Neural cell (in vitro differentiated cells): ENCODE data around the gene RGS1. TPM values are rescaled to one million over a fixed set of nuclear protein-coding genes. Genes with fewer than 3 reads are reported as not detected.

Source experiments
- H2AFZ ChIP-seq: fragments of 200-600, 300-800 bp; sonication (generic), shearing (Covaris generic); 2 replicates; pipeline ENCODE4 v1.6.0; 2014; ENCODE audit warnings: low read depth, mild to moderate bottlenecking, antibody characterized with exemption, low read length, moderate library complexity
- H3F3A ChIP-seq: fragments of 200-600 bp; shearing (Covaris generic); 2 replicates; pipeline ENCODE4 v1.6.1; 2016; ENCODE audit warnings: mild to moderate bottlenecking, moderate library complexity, mixed read lengths, antibody characterized with exemption, low read length; ENCODE audit not compliant: insufficient read depth, poor library complexity, severe bottlenecking
- H3K27ac ChIP-seq: fragments of 200-600, 300-800 bp; sonication (generic), shearing (Covaris generic); 2 replicates; pipeline ENCODE4 v1.5.1; 2014; ENCODE audit warnings: mild to moderate bottlenecking, low read length, moderate library complexity
- H3K27me3 ChIP-seq: fragments of 300-800, 200-600 bp; sonication (generic), shearing (Covaris generic); 2 replicates; pipeline ENCODE4 v1.6.0; 2014; ENCODE audit warnings: mild to moderate bottlenecking, low read depth, low read length, moderate library complexity; ENCODE audit not compliant: insufficient read depth
- H3K36me3 ChIP-seq: fragments of 300-800, 200-600 bp; sonication (generic), shearing (Covaris generic); 2 replicates; pipeline ENCODE4 v1.5.1; 2014; ENCODE audit warnings: mild to moderate bottlenecking, antibody characterized with exemption, low read length, moderate library complexity; ENCODE audit not compliant: insufficient read depth
- H3K4me2 ChIP-seq: fragments of 300-800, 200-600 bp; sonication (generic), shearing (Covaris generic); 2 replicates; pipeline ENCODE4 v1.6.0; 2014; ENCODE audit warnings: mild to moderate bottlenecking, low read length
- H3K4me3 ChIP-seq: fragments of 300-800, 200-600 bp; sonication (generic), shearing (Covaris generic); 2 replicates; pipeline ENCODE4 v1.5.1; 2014; ENCODE audit warnings: mild to moderate bottlenecking, low read length, moderate library complexity
- H3K79me2 ChIP-seq: fragments of 200-600 bp; shearing (Covaris generic); replicated peaks from 2 replicates; pipeline ENCODE4 v1.6.0; 2014; ENCODE audit warnings: mild to moderate bottlenecking, low read length, moderate library complexity; ENCODE audit not compliant: insufficient read depth
- H3K9ac ChIP-seq: fragments of 300-800, 200-600 bp; sonication (generic), shearing (Covaris generic); 2 replicates; pipeline ENCODE4 v1.6.1; 2016; ENCODE audit warnings: mild to moderate bottlenecking, low read length, mixed read lengths
- H3K9me2 ChIP-seq: fragments of 200-600 bp; shearing (Covaris generic); 2 replicates; pipeline ENCODE4 v1.6.1; 2016; ENCODE audit warnings: mild to moderate bottlenecking, low read length, mixed read lengths; ENCODE audit not compliant: insufficient read depth
- H3K9me3 ChIP-seq: fragments of 200-600, 300-800 bp; sonication (generic), shearing (Covaris generic); 2 replicates; pipeline ENCODE4 v1.6.1; 2016; ENCODE audit warnings: mild to moderate bottlenecking, mixed run types, low read length, moderate library complexity, mixed read lengths
- H4K20me1 ChIP-seq: fragments of 200-600 bp; shearing (Covaris generic); 2 replicates; pipeline ENCODE4 v1.6.1; 2016; ENCODE audit warnings: mild to moderate bottlenecking, mixed run types; ENCODE audit not compliant: insufficient read depth
- EP300 ChIP-seq: fragments of 450-650 bp; conservative IDR thresholded peaks from 2 replicates; pipeline ENCODE4 v1.6.1; 2014; ENCODE audit warnings: antibody characterized with exemption, mild to moderate bottlenecking, moderate library complexity; ENCODE audit not compliant: poor library complexity, severe bottlenecking
- EZH2 ChIP-seq: fragments of 200-600, 300-800 bp; shearing (Covaris generic), sonication (generic); IDR thresholded peaks from 2 replicates; pipeline ENCODE4 v1.6.1; 2014; ENCODE audit warnings: antibody characterized with exemption, low read length, borderline replicate concordance, mild to moderate bottlenecking; ENCODE audit not compliant: insufficient read depth, poor library complexity, severe bottlenecking
- MXI1 ChIP-seq: fragments of 450-650 bp; conservative IDR thresholded peaks from 2 replicates; pipeline ENCODE4 v1.6.1; 2014; ENCODE audit warnings: antibody characterized with exemption, mild to moderate bottlenecking; ENCODE audit not compliant: poor library complexity, severe bottlenecking
- POLR2AphosphoS5 ChIP-seq: IDR thresholded peaks from 2 replicates; pipeline ENCODE4 v1.6.1; 2012
- RAD21 ChIP-seq: fragments of 450-650 bp; conservative IDR thresholded peaks from 2 replicates; pipeline ENCODE4 v1.6.1; 2014; ENCODE audit warnings: antibody characterized with exemption, mild to moderate bottlenecking, moderate library complexity
- SMC3 ChIP-seq: fragments of 450-650 bp; conservative IDR thresholded peaks from 2 replicates; pipeline ENCODE4 v1.6.1; 2014; ENCODE audit warnings: antibody characterized with exemption, mild to moderate bottlenecking, moderate library complexity; ENCODE audit not compliant: poor library complexity
- TAF1 ChIP-seq: IDR thresholded peaks from 2 replicates; pipeline ENCODE4 v1.6.1; 2012; ENCODE audit warnings: low read depth
- polyA plus RNA-seq: library from polyadenylated mRNA; depleted of rRNA; stranded (reverse); fragments of >200 nt; gene quantifications from 2 replicates; pipeline ENCODE4 v1.2.3, GENCODE V29; 2014
- TF ChIP-seq, protein P1 (sequence below): IDR thresholded peaks from 2 replicates; pipeline ENCODE4 v1.6.1; 2012; ENCODE audit warnings: borderline replicate concordance
- TF ChIP-seq, protein P2 (sequence below): fragments of 450-650 bp; IDR thresholded peaks from 2 replicates; pipeline ENCODE4 v1.5.1; 2014; ENCODE audit warnings: antibody characterized with exemption, mild to moderate bottlenecking, moderate library complexity; ENCODE audit not compliant: poor library complexity, severe bottlenecking

The RGS1 gene
- polyA plus RNA-seq, 1 donor from 2014 or later: not detected

DNA sequence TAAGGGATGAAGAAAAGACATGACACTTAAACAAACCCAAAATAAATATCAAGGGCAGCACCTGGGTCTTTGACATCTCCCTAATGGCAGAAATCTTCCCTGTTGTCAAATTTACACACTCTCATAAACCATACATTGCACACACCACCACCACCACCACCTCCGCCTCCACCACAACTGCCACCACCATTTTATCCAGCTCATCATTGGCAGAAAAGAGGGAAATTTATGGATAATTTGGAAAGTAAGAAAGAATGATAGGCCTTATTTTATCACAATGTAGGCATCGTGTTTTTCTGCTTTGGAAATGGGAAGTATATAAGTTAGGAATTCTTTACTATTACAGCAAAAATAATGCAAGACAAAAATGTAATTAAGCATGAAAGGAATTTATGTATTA is 33.1 kb downstream of the RGS1 start:
- Histone ChIP-seq H2AFZ (no peak overlapping the region), H3K27me3 (no peaks in the 10 kb centered on the region), H3K4me3 (no peak overlapping the region), H3F3A (no peaks in the 10 kb centered on the region), H4K20me1 (no peaks in the 10 kb centered on the region), H3K9ac (no peak overlapping the region), H3K9me2 (no peaks in the 10 kb centered on the region), H3K4me2 (no peak overlapping the region), H3K36me3 (no peaks in the 10 kb centered on the region), H3K9me3 (no peaks in the 10 kb centered on the region), H3K79me2 (no peaks in the 10 kb centered on the region), H3K27ac (no peak overlapping the region)
- TF ChIP-seq, protein P1, sequence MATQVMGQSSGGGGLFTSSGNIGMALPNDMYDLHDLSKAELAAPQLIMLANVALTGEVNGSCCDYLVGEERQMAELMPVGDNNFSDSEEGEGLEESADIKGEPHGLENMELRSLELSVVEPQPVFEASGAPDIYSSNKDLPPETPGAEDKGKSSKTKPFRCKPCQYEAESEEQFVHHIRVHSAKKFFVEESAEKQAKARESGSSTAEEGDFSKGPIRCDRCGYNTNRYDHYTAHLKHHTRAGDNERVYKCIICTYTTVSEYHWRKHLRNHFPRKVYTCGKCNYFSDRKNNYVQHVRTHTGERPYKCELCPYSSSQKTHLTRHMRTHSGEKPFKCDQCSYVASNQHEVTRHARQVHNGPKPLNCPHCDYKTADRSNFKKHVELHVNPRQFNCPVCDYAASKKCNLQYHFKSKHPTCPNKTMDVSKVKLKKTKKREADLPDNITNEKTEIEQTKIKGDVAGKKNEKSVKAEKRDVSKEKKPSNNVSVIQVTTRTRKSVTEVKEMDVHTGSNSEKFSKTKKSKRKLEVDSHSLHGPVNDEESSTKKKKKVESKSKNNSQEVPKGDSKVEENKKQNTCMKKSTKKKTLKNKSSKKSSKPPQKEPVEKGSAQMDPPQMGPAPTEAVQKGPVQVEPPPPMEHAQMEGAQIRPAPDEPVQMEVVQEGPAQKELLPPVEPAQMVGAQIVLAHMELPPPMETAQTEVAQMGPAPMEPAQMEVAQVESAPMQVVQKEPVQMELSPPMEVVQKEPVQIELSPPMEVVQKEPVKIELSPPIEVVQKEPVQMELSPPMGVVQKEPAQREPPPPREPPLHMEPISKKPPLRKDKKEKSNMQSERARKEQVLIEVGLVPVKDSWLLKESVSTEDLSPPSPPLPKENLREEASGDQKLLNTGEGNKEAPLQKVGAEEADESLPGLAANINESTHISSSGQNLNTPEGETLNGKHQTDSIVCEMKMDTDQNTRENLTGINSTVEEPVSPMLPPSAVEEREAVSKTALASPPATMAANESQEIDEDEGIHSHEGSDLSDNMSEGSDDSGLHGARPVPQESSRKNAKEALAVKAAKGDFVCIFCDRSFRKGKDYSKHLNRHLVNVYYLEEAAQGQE: no peak
- TF ChIP-seq SMC3 (no peak), EP300 (no peak), POLR2AphosphoS5 (no peak), MXI1 (no peak), TAF1 (no peak), EZH2 (no peak), RAD21 (no peak)
- TF ChIP-seq, protein P2, sequence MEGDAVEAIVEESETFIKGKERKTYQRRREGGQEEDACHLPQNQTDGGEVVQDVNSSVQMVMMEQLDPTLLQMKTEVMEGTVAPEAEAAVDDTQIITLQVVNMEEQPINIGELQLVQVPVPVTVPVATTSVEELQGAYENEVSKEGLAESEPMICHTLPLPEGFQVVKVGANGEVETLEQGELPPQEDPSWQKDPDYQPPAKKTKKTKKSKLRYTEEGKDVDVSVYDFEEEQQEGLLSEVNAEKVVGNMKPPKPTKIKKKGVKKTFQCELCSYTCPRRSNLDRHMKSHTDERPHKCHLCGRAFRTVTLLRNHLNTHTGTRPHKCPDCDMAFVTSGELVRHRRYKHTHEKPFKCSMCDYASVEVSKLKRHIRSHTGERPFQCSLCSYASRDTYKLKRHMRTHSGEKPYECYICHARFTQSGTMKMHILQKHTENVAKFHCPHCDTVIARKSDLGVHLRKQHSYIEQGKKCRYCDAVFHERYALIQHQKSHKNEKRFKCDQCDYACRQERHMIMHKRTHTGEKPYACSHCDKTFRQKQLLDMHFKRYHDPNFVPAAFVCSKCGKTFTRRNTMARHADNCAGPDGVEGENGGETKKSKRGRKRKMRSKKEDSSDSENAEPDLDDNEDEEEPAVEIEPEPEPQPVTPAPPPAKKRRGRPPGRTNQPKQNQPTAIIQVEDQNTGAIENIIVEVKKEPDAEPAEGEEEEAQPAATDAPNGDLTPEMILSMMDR: no peak

DNA sequence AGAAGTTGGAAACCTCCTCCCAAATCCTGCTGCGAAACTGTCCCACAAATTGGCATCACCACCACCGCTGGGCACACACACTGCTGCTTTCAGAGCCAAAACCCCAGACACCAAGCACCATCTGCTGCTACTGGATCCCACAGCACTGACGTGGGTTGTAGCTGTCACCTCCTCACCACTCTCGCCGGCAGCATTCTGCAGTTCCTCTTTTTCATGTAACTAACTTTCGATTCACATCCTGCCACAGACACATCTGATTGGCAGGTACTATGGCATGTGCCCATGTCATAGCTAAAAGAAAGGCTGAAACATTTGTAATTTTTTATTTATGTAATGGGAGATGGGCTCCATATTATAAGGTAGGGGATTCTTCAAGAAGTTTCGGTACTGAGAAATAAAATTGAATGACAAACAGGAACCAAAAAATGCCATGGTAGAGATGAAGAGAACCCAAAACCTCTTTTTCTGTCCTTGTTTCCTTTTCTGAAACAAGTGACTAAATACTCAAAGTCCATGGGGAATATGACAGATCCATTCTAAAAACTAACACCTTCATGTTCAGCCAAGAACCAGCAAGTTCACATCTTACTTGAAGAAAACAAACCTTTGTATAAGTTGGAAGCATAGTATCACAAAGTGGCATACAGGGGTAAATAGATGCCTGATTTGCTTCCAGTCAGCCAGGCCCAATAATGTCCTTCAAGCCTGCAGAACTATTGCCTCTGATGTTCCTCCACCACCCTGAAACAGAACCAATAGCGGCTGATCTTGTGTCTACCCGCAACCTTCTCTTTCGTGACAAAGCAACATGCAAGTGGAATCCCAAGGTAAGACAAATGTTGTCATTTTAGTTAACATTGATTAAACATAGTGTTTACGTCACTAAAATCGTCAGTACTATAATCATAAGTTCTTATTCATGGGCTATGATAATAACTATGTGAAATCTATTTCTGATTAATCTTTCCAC is 33.8 kb downstream of the RGS1 start:
- Histone ChIP-seq H3K27me3 (no peaks in the 10 kb centered on the region), H3K27ac (no peak overlapping the region), H3K79me2 (no peaks in the 10 kb centered on the region), H3K9ac (no peak overlapping the region), H3K4me3 (no peak overlapping the region), H3K9me2 (no peaks in the 10 kb centered on the region), H4K20me1 (no peaks in the 10 kb centered on the region), H3K4me2 (no peak overlapping the region), H3F3A (no peaks in the 10 kb centered on the region), H3K9me3 (no peaks in the 10 kb centered on the region), H3K36me3 (no peaks in the 10 kb centered on the region), H2AFZ (no peak overlapping the region)
- TF ChIP-seq SMC3: no peak
- no peak for TF ChIP-seq MXI1
- TF ChIP-seq, protein P2: no peak
- TF ChIP-seq EZH2: no peak
- no peak for TF ChIP-seq EP300
- no peak for TF ChIP-seq RAD21
- TF ChIP-seq, protein P1: no peak
- TF ChIP-seq POLR2AphosphoS5: no peak
- TF ChIP-seq TAF1: no peak
